Measurements from ENCODE around the gene SMCO4.

SMCO4 gene

DNA sequence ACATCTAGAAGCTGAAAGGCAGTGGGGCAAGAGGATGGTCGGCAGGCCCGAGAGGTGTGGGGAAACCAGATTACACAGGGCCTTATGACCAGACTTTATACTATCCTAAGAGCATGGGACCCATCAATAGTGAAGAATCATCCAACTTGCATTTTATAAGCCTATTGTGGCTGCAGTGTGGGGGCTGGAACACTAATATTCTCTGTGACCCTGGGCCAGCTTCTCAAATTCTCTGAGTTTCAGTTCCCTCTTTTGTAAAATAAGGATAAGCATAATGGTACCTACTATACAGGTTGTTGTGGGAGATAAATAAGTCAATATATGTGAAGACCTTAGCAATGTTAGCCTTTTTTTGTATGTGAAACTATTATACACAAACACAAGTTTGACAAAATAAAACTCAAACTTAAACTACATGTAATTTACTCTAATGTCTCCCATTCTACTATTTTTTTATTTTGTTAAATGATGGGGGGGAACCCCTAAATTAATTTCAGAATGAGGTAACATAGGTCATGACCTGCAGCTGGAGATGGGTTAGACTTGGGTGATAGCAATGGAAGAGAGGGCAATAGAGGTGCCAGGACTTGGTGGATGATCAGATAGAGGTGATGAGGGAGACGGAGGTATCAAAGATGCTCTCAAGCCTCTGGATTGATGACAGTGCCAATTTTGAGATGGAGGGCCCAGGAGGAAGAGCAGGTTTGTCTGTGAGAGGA lies 30.1 kb downstream of the SMCO4 start:
- H3K4me3 ChIP-seq (ENCODE audit: low read length): no peak overlapping the region
- no peak for DNase-seq (ENCODE audit: low read depth, low spot score)

- H3K4me3 ChIP-seq (ENCODE audit: low read length): no peak overlapping the region
- DNase-seq (ENCODE audit: low read depth, low spot score): no peak
Measured at GRCh38 chr11:93512073-93512475, 31.1 kb downstream of the SMCO4 start.

- DNase-seq (ENCODE audit: low read depth, low spot score): peak; percentile 51
- no peak overlapping the region for H3K4me3 ChIP-seq (ENCODE audit: low read length)
Measured at GRCh38 chr11:93510196-93510873, 32.9 kb downstream of the SMCO4 start.

DNA sequence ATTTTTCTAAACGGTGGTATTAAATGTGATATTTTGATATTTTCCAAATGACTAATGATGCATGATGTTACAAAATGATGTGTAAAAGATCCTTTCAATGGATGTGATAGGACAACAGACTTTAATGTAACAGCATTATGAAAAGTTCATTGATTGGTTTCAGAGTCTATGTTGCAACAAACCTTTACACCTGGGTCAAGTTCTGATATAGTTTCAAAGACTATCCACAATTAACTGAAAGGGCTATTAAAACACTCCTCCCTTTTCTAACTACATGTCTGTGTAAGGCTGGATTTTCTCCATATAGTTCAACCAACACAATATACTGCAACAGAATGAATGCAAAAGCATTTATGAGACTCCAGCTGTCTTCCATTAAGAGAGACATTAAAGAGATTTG lies 35.7 kb downstream of the SMCO4 start:
- H3K4me3 ChIP-seq (ENCODE audit: low read length): no peak overlapping the region
- DNase-seq (ENCODE audit: low read depth, low spot score): no peak

- no peak for DNase-seq (ENCODE audit: low read depth, low spot score)
- H3K4me3 ChIP-seq (ENCODE audit: low read length): no peak overlapping the region
Measured at GRCh38 chr11:93505703-93506102, 37.5 kb downstream of the SMCO4 start.

DNA sequence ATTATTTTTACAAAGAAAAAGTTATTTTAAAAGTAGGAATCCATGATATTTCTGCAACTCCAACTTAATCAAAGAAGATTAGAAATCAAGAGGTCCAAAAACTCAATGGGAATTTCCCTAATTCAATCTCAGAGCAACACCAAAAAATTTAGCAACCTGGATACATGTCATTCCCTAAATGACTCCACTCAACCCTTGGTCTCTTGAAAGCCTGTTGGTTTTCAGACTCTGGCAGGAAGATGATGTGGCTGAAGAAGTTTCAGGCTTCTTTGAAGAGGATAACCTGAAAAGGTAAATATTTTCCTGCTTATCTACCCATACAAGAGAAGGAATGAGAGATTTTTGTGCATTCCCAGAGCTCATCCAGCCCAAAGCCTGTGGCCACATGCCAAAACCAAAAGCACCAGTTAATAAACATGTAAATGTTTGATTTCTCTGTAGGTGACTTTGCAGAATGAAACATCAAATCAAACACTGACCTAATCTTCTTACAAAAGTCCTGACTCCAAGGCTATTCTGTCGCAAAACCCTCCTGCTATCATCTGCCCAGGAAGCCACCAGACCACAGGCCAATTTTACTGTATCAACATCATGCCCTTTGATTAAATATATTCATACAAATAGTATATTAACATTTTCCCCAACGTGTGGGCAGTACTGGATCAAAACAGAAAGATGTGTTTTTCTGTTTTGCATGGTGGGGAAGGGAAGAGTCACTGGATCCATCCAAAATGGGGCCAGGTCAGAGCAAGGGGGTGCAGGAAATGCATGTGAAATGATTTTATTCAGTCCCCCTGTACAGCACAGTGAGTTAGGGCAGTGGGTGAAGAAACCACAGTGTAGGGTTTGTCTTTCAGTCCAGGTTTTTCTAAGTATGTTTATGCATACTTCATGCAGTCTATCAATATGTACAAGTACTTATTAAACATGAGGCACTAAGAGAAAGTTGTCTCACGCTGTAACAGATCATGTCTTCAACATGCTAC lies 38.8 kb downstream of the SMCO4 start:
- no peak for DNase-seq (ENCODE audit: low read depth, low spot score)
- H3K4me3 ChIP-seq (ENCODE audit: low read length): no peak overlapping the region

DNA sequence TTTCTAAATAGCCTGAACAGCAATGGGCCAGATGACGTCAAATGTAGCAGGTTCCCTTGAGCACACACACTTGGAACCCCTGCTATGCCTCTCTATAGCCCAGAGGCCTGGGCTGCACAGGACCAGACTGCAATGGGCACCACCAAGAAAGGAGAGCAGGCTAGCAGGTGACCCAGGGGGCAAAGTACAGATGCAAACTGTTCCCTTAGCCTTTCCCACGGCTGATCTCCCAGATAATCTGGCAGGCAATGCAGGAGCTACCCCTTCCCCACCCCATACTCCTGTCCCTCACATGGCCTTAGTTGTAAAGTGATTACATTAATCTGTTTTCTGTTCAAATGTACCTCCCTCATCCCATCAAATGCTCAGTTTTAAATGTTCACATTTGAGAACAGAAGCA lies 41.3 kb downstream of the SMCO4 start:
- H3K4me3 ChIP-seq (ENCODE audit: low read length): no peak overlapping the region
- DNase-seq (ENCODE audit: low read depth, low spot score): no peak

DNA sequence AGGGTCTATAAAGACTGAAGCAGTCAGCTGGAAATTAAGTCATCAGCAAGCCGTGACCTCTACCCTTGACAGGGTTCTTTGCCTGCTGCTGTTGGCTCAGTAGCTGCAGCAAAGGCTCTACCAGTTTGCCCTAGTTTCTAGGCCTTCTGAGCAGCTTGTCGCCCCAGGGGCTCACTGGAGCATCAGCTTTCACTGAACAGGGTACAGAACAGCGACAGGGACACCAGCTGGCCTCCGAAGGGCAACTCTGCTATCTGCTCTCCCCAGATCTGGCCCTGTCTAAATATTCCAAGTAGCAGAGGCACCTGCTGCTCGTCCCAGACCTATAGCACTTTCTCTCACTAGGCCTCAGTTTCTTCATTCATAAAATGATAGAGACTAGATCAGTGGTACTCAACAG lies 42.4 kb downstream of the SMCO4 start:
- no peak for DNase-seq (ENCODE audit: low read depth, low spot score)
- H3K4me3 ChIP-seq (ENCODE audit: low read length): no peak overlapping the region

GRCh38 chr11:93498641-93499040 lies 44.5 kb downstream of the SMCO4 start:
- DNase-seq (ENCODE audit: low read depth, low spot score): no peak
- H3K4me3 ChIP-seq (ENCODE audit: low read length): no peak overlapping the region

GRCh38 chr11:93498161-93498560 lies 45.0 kb downstream of the SMCO4 start:
- DNase-seq (ENCODE audit: low read depth, low spot score): no peak
- no peak overlapping the region for H3K4me3 ChIP-seq (ENCODE audit: low read length)

DNA sequence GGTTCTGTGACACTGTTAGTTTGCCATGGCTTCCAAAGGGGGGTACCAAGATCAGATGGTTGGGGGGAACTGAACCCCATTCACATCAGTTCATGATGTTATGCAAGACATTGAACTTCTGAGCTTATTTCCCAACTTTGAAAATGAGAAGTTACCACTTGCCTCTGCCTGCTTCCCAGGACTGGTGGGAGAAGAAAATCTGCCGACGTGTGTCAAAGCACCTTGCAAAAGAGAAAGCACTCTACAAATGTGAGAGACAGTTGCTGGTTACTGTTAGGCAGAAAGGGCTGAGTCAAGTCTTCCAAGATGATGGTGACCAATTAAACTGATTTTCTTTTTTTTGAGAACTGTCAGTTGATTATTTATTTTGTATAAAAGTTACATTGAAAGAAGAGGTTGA lies 45.6 kb downstream of the SMCO4 start:
- H3K4me3 ChIP-seq (ENCODE audit: low read length): no peak overlapping the region
- no peak for DNase-seq (ENCODE audit: low read depth, low spot score)

- no peak overlapping the region for H3K4me3 ChIP-seq (ENCODE audit: low read length)
- no peak for DNase-seq (ENCODE audit: low read depth, low spot score)
Measured at GRCh38 chr11:93494357-93494756, 48.8 kb downstream of the SMCO4 start.

GRCh38 chr11:93493252-93493897 lies 49.8 kb downstream of the SMCO4 start:
- no peak for DNase-seq (ENCODE audit: low read depth, low spot score)
- no peak overlapping the region for H3K4me3 ChIP-seq (ENCODE audit: low read length)

GRCh38 chr11:93492464-93493251 lies 50.5 kb downstream of the SMCO4 start:
- DNase-seq (ENCODE audit: low read depth, low spot score): no peak
- H3K4me3 ChIP-seq (ENCODE audit: low read length): no peak overlapping the region

- peak; percentile 57 for DNase-seq (ENCODE audit: low read depth, low spot score)
- no peak overlapping the region for H3K4me3 ChIP-seq (ENCODE audit: low read length)
Measured at GRCh38 chr11:93491973-93492372, 51.2 kb downstream of the SMCO4 start.

GRCh38 chr11:93490996-93491618 lies 52.1 kb downstream of the SMCO4 start:
- H3K4me3 ChIP-seq (ENCODE audit: low read length): no peak overlapping the region
- DNase-seq (ENCODE audit: low read depth, low spot score): no peak

GRCh38 chr11:93489841-93490240 lies 53.4 kb downstream of the SMCO4 start:
- no peak for DNase-seq (ENCODE audit: low read depth, low spot score)
- H3K4me3 ChIP-seq (ENCODE audit: low read length): no peak overlapping the region

GRCh38 chr11:93487032-93487483 lies 56.1 kb downstream of the SMCO4 start:
- no peak for DNase-seq (ENCODE audit: low read depth, low spot score)
- no peak overlapping the region for H3K4me3 ChIP-seq (ENCODE audit: low read length)
